HEK293T (cell line): Measurements from ENCODE around the gene DNPEP.

Experiments used
- ARNT ChIP-seq: fragments of 450-650 bp; IDR thresholded peaks from 2 replicates; pipeline ENCODE4 v1.6.1; 2017; ENCODE audit warnings: mild to moderate bottlenecking
- BHLHE40 ChIP-seq: fragments of 450-650 bp; IDR thresholded peaks from 2 replicates; pipeline ENCODE4 v1.6.1; 2016; ENCODE audit warnings: mild to moderate bottlenecking, moderate library complexity, borderline replicate concordance
- CTBP1 ChIP-seq: fragments of 450-650 bp; IDR thresholded peaks from 2 replicates; pipeline ENCODE4 v1.6.1; 2016; ENCODE audit warnings: borderline replicate concordance
- ELF4 ChIP-seq: fragments of 450-650 bp; IDR thresholded peaks from 2 replicates; pipeline ENCODE4 v1.6.1; 2017; ENCODE audit warnings: antibody characterized with exemption
- FOXK2 ChIP-seq: fragments of 450-650 bp; IDR thresholded peaks from 2 replicates; pipeline ENCODE4 v1.6.1; 2016; ENCODE audit warnings: mild to moderate bottlenecking
- HDGF ChIP-seq: fragments of 450-650 bp; IDR thresholded peaks from 2 replicates; pipeline ENCODE4 v1.6.1; 2017; ENCODE audit warnings: antibody characterized with exemption, borderline replicate concordance
- LEF1 ChIP-seq: fragments of 450-650 bp; IDR thresholded peaks from 2 replicates; pipeline ENCODE4 v1.6.1; 2017; ENCODE audit warnings: mild to moderate bottlenecking, borderline replicate concordance
- SP1 ChIP-seq: fragments of 450-650 bp; IDR thresholded peaks from 2 replicates; pipeline ENCODE4 v1.6.1; 2017
- TARDBP ChIP-seq: fragments of 450-650 bp; IDR thresholded peaks from 2 replicates; pipeline ENCODE4 v1.6.1; 2016
- TF ChIP-seq, protein P1 (sequence below): fragments of 450-650 bp; IDR thresholded peaks from 2 replicates; pipeline ENCODE4 v1.6.1; 2016

DNA sequence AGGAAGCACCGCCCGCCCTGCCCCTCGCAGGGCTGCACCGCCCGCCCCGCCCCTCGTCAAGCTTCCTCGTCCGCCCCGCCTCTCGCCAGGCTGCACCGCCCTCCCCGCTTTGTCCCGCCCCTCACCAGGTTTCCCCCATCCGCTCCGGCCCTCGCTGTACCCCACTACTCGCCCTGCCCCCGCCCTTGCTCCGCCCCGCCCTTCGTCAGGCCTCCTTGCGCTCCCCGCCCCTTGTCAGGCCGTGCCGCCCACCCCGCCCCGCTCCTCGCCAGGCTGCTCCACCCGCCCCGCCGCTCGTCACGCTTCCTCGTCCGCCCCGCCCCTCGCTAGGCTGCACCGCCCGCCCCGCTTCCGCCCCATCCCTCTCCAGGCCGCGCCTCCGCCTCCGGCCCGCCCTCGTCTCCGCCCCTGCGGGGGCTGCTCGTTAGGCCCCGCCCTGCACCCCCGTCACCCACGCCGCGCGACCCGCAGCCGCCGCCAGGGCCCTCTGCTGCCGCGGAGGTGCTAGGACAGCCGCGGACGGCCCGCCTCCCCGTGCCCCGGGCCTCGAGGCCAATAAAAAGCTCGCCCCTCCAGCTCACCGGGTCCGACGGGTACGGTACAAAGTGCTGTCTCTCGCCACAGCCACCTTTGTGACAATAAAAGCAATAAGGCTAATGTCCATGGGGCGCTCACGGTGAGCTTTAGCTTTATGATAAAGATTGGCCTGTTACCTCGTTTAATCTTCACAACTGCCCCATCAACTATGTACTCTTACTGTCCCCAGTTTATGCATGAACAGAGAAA is 602 bp upstream of the DNPEP start:
- TF ChIP-seq, protein P1, sequence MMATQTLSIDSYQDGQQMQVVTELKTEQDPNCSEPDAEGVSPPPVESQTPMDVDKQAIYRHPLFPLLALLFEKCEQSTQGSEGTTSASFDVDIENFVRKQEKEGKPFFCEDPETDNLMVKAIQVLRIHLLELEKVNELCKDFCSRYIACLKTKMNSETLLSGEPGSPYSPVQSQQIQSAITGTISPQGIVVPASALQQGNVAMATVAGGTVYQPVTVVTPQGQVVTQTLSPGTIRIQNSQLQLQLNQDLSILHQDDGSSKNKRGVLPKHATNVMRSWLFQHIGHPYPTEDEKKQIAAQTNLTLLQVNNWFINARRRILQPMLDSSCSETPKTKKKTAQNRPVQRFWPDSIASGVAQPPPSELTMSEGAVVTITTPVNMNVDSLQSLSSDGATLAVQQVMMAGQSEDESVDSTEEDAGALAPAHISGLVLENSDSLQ = no peak
- TF ChIP-seq CTBP1 (no peak), LEF1 (no peak), SP1 (peak; percentile 64), FOXK2 (no peak), ELF4 (no peak), ARNT (no peak), BHLHE40 (no peak), TARDBP (peak; percentile 75), HDGF (no peak)
